Measurements from ENCODE around the gene CHST10.
"Not testable (repeated sequence)": the region's sequence is repeated elsewhere in the genome, so short reads cannot be mapped to it uniquely, and the experiment has no call there.

CHST10 gene

GRCh38 chr2:100365434-100365833 is 52.0 kb downstream of the CHST10 start:
- Histone ChIP-seq H3K27me3 (ENCODE audit: insufficient read depth, poor library complexity, severe bottlenecking) (no peaks in the 10 kb centered on the region), H3K4me3 (replicated peaks; ENCODE audit: insufficient read depth, low read length) (no peak overlapping the region), H3K27ac (replicated peaks) (no peak overlapping the region)
- DNase-seq (ENCODE audit: low read depth in 1 of 2, low spot score in 1 of 2): no peak
- no peak for TF ChIP-seq CTCF (IDR thresholded peaks at IDR 0.05; ENCODE audit: insufficient read depth, low read length)
- no peak for TF ChIP-seq REST (IDR thresholded peaks at IDR 0.05; ENCODE audit: insufficient replicate concordance, low read depth)
- TF ChIP-seq POLR2AphosphoS5 (IDR thresholded peaks at IDR 0.05; ENCODE audit: low read depth): no peak
- no peak for TF ChIP-seq GABPA (IDR thresholded peaks at IDR 0.05; ENCODE audit: low read depth)
- no peak for TF ChIP-seq SPI1 (IDR thresholded peaks at IDR 0.05; ENCODE audit: borderline replicate concordance, low read depth)

- not testable (repeated sequence) for H3K4me3 ChIP-seq (replicated peaks; ENCODE audit: insufficient read depth, low read length); H3K27ac ChIP-seq (replicated peaks); H3K27me3 ChIP-seq (ENCODE audit: insufficient read depth, poor library complexity, severe bottlenecking); DNase-seq (ENCODE audit: low read depth in 1 of 2, low spot score in 1 of 2)
Observed at GRCh38 chr2:100362269-100362668, 55.2 kb downstream of the CHST10 start.

- Histone ChIP-seq H3K27ac (replicated peaks) (no peak overlapping the region), H3K4me3 (replicated peaks; ENCODE audit: insufficient read depth, low read length) (no peak overlapping the region), H3K27me3 (ENCODE audit: insufficient read depth, poor library complexity, severe bottlenecking) (no peaks in the 10 kb centered on the region)
- DNase-seq (ENCODE audit: low read depth in 1 of 2, low spot score in 1 of 2): no peak
- TF ChIP-seq GABPA (IDR thresholded peaks at IDR 0.05; ENCODE audit: low read depth): no peak
- TF ChIP-seq REST (IDR thresholded peaks at IDR 0.05; ENCODE audit: insufficient replicate concordance, low read depth): no peak
- no peak for TF ChIP-seq POLR2AphosphoS5 (IDR thresholded peaks at IDR 0.05; ENCODE audit: low read depth)
- TF ChIP-seq CTCF (IDR thresholded peaks at IDR 0.05; ENCODE audit: insufficient read depth, low read length): no peak
- TF ChIP-seq SPI1 (IDR thresholded peaks at IDR 0.05; ENCODE audit: borderline replicate concordance, low read depth): no peak
Observed at GRCh38 chr2:100359576-100359975, 57.9 kb downstream of the CHST10 start.

GRCh38 chr2:100358554-100358953 is 58.9 kb downstream of the CHST10 start:
- Histone ChIP-seq H3K27me3 (ENCODE audit: insufficient read depth, poor library complexity, severe bottlenecking) (no peaks in the 10 kb centered on the region), H3K27ac (replicated peaks) (no peak overlapping the region), H3K4me3 (replicated peaks; ENCODE audit: insufficient read depth, low read length) (no peak overlapping the region)
- TF ChIP-seq POLR2AphosphoS5 (IDR thresholded peaks at IDR 0.05; ENCODE audit: low read depth) (no peak), GABPA (IDR thresholded peaks at IDR 0.05; ENCODE audit: low read depth) (no peak), REST (IDR thresholded peaks at IDR 0.05; ENCODE audit: insufficient replicate concordance, low read depth) (no peak), CTCF (IDR thresholded peaks at IDR 0.05; ENCODE audit: insufficient read depth, low read length) (no peak)
- no peak for DNase-seq (ENCODE audit: low read depth in 1 of 2, low spot score in 1 of 2)
